IMR-90 (cell line): ENCODE data around the gene CLNK. TPM values are rescaled to one million over a fixed set of nuclear protein-coding genes. Genes with fewer than 3 reads are reported as not detected.

Experiments
- ATAC-seq: fragments of 200-7000 bp; cut with Tn5 transposase; 2 replicates; pipeline ENCODE4 v1.9.1; 2020; ENCODE audit warnings: low read depth, mild to moderate bottlenecking, moderate library complexity
- BruUV-seq: library from RNA; stranded (reverse); fragments of 400-500 nt; replicated peaks from 2 replicates; lab custom pipeline; 2021; lab: Mats Ljungman, UMichigan
- CTCF ChIA-PET: fragments of 300-600 bp; formaldehyde crosslinking; extraction: SDS; loops from one replicate; lab custom pipeline; 2021; ENCODE audit warnings: antibody characterized with exemption; lab: Yijun Ruan, JAX
- POLR2A ChIA-PET: fragments of 300-600 bp; sonication (Branson Sonifier 250); formaldehyde crosslinking; loops from one replicate; lab custom pipeline; 2022; ENCODE audit warnings: antibody characterized with exemption; ENCODE audit not compliant: unreplicated experiment; lab: Charles Lee
- DNase-seq: peaks from one replicate; pipeline ENCODE4 v3.0.0; 2013
- H2AFZ ChIP-seq: replicated peaks from 2 replicates; pipeline ENCODE3; 2013; ENCODE audit warnings: low read length, mild to moderate bottlenecking; ENCODE audit not compliant: poor library complexity
- H2AK5ac ChIP-seq: 2 replicates; pipeline ENCODE4 v1.6.1; 2013; ENCODE audit warnings: low read depth, low read length, inconsistent platforms
- H2AK9ac ChIP-seq: replicated peaks from 2 replicates; pipeline ENCODE3; 2013; ENCODE audit warnings: mild to moderate bottlenecking, low read depth, low read length, moderate library complexity; ENCODE audit not compliant: poor library complexity
- H2BK120ac ChIP-seq: 2 replicates; pipeline ENCODE4 v1.6.1; 2013; ENCODE audit warnings: low read depth, low read length, inconsistent platforms
- H2BK15ac ChIP-seq: 3 replicates; pipeline ENCODE4 v1.6.1; 2013; ENCODE audit warnings: low read depth, low read length, inconsistent platforms
- H2BK20ac ChIP-seq: 2 replicates; pipeline ENCODE4 v1.6.1; 2013; ENCODE audit warnings: low read depth, mild to moderate bottlenecking, inconsistent platforms, low read length, moderate library complexity
- H2BK5ac ChIP-seq: 2 replicates; pipeline ENCODE4 v1.6.1; 2013; ENCODE audit warnings: mild to moderate bottlenecking, low read depth, low read length, inconsistent platforms; ENCODE audit not compliant: poor library complexity, severe bottlenecking
- H3K14ac ChIP-seq: replicated peaks from 2 replicates; pipeline ENCODE4 v1.6.1; 2013; ENCODE audit warnings: low read depth, low read length, inconsistent platforms
- H3K18ac ChIP-seq: 2 replicates; pipeline ENCODE4 v1.6.1; 2013; ENCODE audit warnings: low read depth, low read length, control low read depth
- H3K23ac ChIP-seq: 2 replicates; pipeline ENCODE4 v1.6.1; 2013; ENCODE audit warnings: low read depth, low read length, inconsistent platforms
- H3K27ac ChIP-seq: 2 replicates; pipeline ENCODE4 v1.5.1; 2013; ENCODE audit warnings: mild to moderate bottlenecking, control low read depth, low read length; ENCODE audit not compliant: insufficient read depth
- H3K27me3 ChIP-seq: 2 replicates; pipeline ENCODE4 v1.6.1; 2013; ENCODE audit warnings: low read length; ENCODE audit not compliant: control insufficient read depth, insufficient read depth
- H3K36me3 ChIP-seq: 2 replicates; pipeline ENCODE4 v1.6.1; 2013; ENCODE audit warnings: low read length, mixed read lengths; ENCODE audit not compliant: control insufficient read depth, insufficient read depth
- H3K4ac ChIP-seq: 2 replicates; pipeline ENCODE4 v1.6.1; 2013; ENCODE audit warnings: low read depth, low read length, inconsistent platforms
- H3K4me1 ChIP-seq: 2 replicates; pipeline ENCODE4 v1.6.1; 2013; ENCODE audit warnings: low read length, mixed read lengths; ENCODE audit not compliant: control insufficient read depth, insufficient read depth
- H3K4me2 ChIP-seq: 2 replicates; pipeline ENCODE4 v1.6.1; 2013; ENCODE audit warnings: low read depth, mild to moderate bottlenecking, control low read depth, low read length, moderate library complexity
- H3K4me3 ChIP-seq: 2 replicates; pipeline ENCODE4 v1.5.1; 2013; ENCODE audit warnings: low read depth, mild to moderate bottlenecking, control low read depth, low read length, moderate library complexity; ENCODE audit not compliant: insufficient read depth
- H3K56ac ChIP-seq: 2 replicates; pipeline ENCODE4 v1.6.1; 2013; ENCODE audit warnings: low read length, inconsistent platforms; ENCODE audit not compliant: insufficient read depth; ENCODE audit errors: extremely low read depth
- H3K79me1 ChIP-seq, 2 experiments: 2 replicates each; pipeline ENCODE4 v1.6.1; 2013; ENCODE audit warnings: low read length in 2 of 2, inconsistent platforms in 1 of 2, low read depth in 1 of 2
- H3K9ac ChIP-seq: 2 replicates; pipeline ENCODE4 v1.6.1; 2013; ENCODE audit warnings: low read depth, low read length, control low read depth
- H3K9me1 ChIP-seq: 2 replicates; pipeline ENCODE4 v1.6.1; 2013; ENCODE audit warnings: low read length, inconsistent platforms; ENCODE audit not compliant: insufficient read depth
- H3K9me3 ChIP-seq: 2 replicates; pipeline ENCODE4 v1.6.1; 2013; ENCODE audit warnings: low read length; ENCODE audit not compliant: control insufficient read depth, insufficient read depth
- H4K20me1 ChIP-seq: 2 replicates; pipeline ENCODE4 v1.6.1; 2013; ENCODE audit warnings: low read length, inconsistent platforms; ENCODE audit not compliant: insufficient read depth
- H4K5ac ChIP-seq: 2 replicates; pipeline ENCODE4 v1.6.1; 2013; ENCODE audit warnings: mild to moderate bottlenecking, low read depth, low read length, control low read depth
- H4K8ac ChIP-seq, 2 experiments: 2 replicates each; pipeline ENCODE4 v1.6.1; 2013; ENCODE audit warnings: low read depth in 2 of 2, low read length in 2 of 2, control low read depth in 1 of 2, inconsistent platforms in 1 of 2
- H4K91ac ChIP-seq: 2 replicates; pipeline ENCODE4 v1.6.1; 2013; ENCODE audit warnings: low read depth, low read length, inconsistent platforms; ENCODE audit not compliant: insufficient read depth
- BHLHE40 ChIP-seq: fragments of 150-350 bp; IDR thresholded peaks from 2 replicates; pipeline ENCODE4 v1.6.1; 2016; ENCODE audit warnings: mild to moderate bottlenecking, low read depth, low read length
- CHD1 ChIP-seq: IDR thresholded peaks from 2 replicates; pipeline ENCODE4 v1.6.1; 2012; ENCODE audit warnings: low read depth, low read length, improper control_type of control experiment
- ELK1 ChIP-seq: fragments of 150-350 bp; IDR thresholded peaks from 2 replicates; pipeline ENCODE4 v1.6.1; 2016; ENCODE audit warnings: low read depth, mild to moderate bottlenecking, low read length, moderate library complexity, borderline replicate concordance
- POLR2A ChIP-seq: IDR thresholded peaks from 2 replicates; pipeline ENCODE4 v1.6.1; 2012; ENCODE audit warnings: mild to moderate bottlenecking, low read depth, low read length
- RCOR1 ChIP-seq: IDR thresholded peaks from 2 replicates; pipeline ENCODE4 v1.6.1; 2012; ENCODE audit warnings: mild to moderate bottlenecking, low read length, improper control_type of control experiment; ENCODE audit not compliant: insufficient replicate concordance
- SMC3 ChIP-seq: fragments of 150-350 bp; IDR thresholded peaks from 2 replicates; pipeline ENCODE4 v1.6.1; 2016; ENCODE audit warnings: low read depth, mild to moderate bottlenecking, antibody characterized with exemption, low read length, moderate library complexity
- WGBS, 2 experiments: methylation state at CpG; one replicate each; pipeline versions ENCODE4 v1.1.5 to v1.1.7; 2013; ENCODE audit warnings: missing lambda C conversion rate in 2 of 2; ENCODE audit not compliant: insufficient read length in 1 of 2; ENCODE audit errors: extremely low coverage in 2 of 2; 5-methylcytosine and 5-hydroxymethylcytosine counted together
- dilution Hi-C: fragments of 300-500 bp; cut with HindIII; formaldehyde crosslinking; loops from one replicate; pipeline ENCODE4 v1.14.3; 2018; ENCODE audit warnings: low sequenced_read_pairs; ENCODE audit not compliant: unreplicated experiment
- in situ Hi-C: fragments of 300-500 bp; cut with MboI; formaldehyde crosslinking; loops from 3 replicates; pipeline ENCODE4 v1.14.3; 2019; ENCODE audit warnings: low sequenced_read_pairs, inconsistent platforms, mixed read lengths
- intact Hi-C: fragments of 100-400 bp; cut with micrococcal nuclease; formaldehyde crosslinking; loops from 2 replicates; pipeline ENCODE4 v1.10.0; 2022
- polyA plus RNA-seq, 3 experiments: library from polyadenylated mRNA; depleted of rRNA; stranded (reverse); fragments of >200 nt; gene quantifications; 2 replicates each; pipeline ENCODE4 v1.2.3, GENCODE V29; 2012; ENCODE audit warnings: low replicate concordance in 1 of 3
- total RNA-seq: library from RNA; depleted of rRNA; stranded (reverse); fragments of >200 nt; gene quantifications from 2 replicates; pipeline ENCODE4 v1.2.3, GENCODE V29; 2012

The CLNK gene
- total and polyA plus RNA-seq, 2 of the 4 experiments (the other 2 are of a cell fraction), result not detected

GRCh38 chr4:10459305-10459704 is 225.3 kb downstream of the CLNK start:
- no peak for ATAC-seq
- in situ Hi-C loops (no loop called here), dilution Hi-C loops (no loop called here), intact Hi-C loops (no loop called here)
- BruUV-seq, result no TSS peak
- Histone ChIP-seq H3K27me3 (peaks cover 13% of the 10 kb centered on the region), H2AK5ac (no peak overlapping the region), H3K14ac (no peak overlapping the region), H2BK120ac (no peak overlapping the region), H2AFZ (no peak overlapping the region), H3K56ac (no peak overlapping the region), H3K36me3 (peaks cover 5% of the 10 kb centered on the region; the same call in 1 of the 2 replicates), H3K27ac (no peak overlapping the region), H4K20me1 (no peaks in the 10 kb centered on the region; the same call in 1 of the 2 replicates), H3K9me1 (no peaks in the 10 kb centered on the region), H3K23ac (no peak overlapping the region), H3K9me3 (peaks cover 7% of the 10 kb centered on the region; the same call in 1 of the 2 replicates), H2BK5ac (no peak overlapping the region), H2BK15ac (no peak overlapping the region), H3K4me1 (no peaks in the 10 kb centered on the region), H3K4me3 (no peak overlapping the region), H4K5ac (no peak overlapping the region), H2BK20ac (no peak overlapping the region), H3K18ac (no peak overlapping the region), H3K79me1 (peaks cover 10 to 17% of the 10 kb centered on the region in 2 experiments), H4K8ac (no peak overlapping the region), H3K4me2 (no peak overlapping the region), H3K4ac (no peak overlapping the region), H2AK9ac (no peak overlapping the region), H4K91ac (no peak overlapping the region), H3K9ac (no peak overlapping the region)
- TF ChIP-seq SMC3 (no peak), BHLHE40 (no peak), CHD1 (no peak), RCOR1 (no peak), POLR2A (no peak), ELK1 (no peak)
- 65% methylated on average over 2 of the region's 8 CpGs; no CpG with 5 or more reads in 1 of the 2 experiments for WGBS, 2 experiments
- ChIA-PET POLR2A (no interaction called here), CTCF (no interaction called here)
- no peak for DNase-seq
